GM19438 (cell line): ENCODE measurements around the gene APBB2.

ENCODE experiments used
- ATAC-seq: cut with Tn5 transposase; IDR thresholded peaks from one replicate; pipeline ENCODE4 v1.9.1; 2021; ENCODE audit warnings: low read depth; ENCODE audit not compliant: unreplicated experiment

APBB2 gene

DNA sequence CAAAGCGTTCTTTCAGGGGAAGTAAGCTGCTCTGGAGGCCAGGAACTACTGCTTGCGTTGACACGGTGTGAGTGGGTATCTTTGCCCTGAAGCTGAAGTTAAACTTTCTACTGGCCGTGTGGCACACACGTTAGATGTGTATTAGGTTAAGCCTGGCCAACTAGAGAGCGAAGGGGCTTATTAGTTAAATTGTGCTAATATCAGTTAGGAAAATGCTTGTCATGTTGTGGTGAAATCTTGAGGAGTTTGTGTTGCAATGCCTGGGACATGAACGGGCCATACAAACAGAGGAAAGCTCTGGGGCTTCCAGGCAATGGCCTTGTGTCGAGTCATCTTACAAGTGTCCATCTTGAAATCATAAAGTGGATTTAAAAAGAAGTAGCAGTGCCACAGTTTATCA lies 402.0 kb downstream of the APBB2 start:
- ATAC-seq: no peak

DNA sequence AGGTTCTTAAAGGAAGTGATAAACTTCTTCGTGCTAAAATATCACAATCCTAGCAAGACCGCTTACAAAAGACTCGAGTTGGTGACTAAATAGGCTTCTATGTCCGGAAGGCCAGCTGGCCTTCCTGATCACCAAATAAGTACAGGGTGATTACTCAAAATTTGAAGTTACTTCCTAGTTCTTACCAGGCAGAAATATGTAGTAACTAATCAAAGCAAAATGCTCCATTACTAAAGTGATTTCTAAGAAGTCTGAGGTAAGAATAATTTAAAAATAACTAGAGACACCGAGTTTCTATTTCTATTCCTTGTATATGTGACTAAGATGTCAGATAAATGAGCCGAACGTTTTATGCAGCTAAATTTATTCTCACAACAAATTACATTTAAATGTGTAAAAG lies 402.4 kb downstream of the APBB2 start:
- ATAC-seq: no peak

DNA sequence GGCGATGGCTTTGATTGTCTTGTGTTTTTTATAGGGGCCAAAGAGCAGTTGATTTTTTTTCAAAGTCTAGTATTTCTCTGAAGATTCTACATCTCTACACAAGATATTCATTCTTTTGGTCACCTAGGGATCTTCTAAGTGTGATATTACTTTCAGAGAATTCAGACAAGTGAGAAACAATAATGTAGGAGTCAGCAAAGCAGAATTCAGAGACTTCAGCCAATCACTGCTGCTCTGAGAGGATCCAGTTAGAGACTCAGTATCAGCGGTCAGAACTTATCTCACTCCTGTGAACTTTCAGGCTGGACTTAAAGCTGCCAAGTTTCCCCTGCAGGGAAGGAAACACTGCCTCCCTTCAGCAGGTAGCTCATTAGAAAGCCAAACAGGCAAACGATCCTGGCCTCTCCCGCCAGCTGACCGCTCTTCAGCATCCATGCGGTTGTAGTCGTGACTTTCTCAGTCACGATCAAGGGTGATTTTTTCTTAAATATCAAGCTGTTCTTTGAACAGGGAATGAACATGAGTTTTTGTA lies 405.4 kb downstream of the APBB2 start:
- ATAC-seq: no peak

DNA sequence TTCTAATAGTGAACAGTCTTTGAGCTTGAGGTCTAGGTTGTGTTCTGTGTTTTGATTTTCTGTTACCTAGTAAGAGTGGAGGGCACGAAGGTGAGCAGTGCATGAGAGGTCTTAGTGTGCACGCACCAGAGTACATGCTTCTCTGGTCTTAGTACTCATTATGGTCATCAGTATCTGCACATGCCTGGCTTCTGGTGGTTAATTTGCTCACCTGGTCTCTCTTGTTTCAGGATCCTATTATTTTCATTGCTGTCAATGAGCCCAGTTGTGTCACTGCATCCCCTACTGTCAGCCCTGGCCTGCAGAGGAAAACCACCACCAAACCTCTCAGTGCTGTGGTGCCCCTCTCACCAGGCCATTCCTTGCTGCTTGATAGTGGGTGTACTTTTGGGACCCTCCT lies 409.7 kb downstream of the APBB2 start:
- no peak for ATAC-seq

DNA sequence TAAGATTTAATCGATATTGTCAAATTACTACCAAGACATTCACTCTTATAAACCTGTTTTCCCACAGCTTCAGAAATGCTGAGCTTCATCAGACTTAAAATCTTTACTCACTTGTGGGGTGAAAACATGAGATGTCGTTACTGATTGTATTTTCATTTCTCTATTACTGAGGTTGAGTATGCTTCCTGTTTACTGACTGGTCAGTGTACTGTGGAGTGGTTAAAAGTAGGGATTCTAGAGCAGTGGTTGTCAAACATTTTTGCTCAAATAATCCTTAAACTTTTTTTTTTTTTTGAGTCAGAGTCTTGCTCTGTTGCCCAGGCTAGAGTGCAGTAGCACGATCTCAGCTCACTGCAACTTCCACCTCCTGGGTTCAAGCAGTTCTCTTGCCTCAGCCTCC lies 414.3 kb downstream of the APBB2 start:
- ATAC-seq: peak; percentile 89

DNA sequence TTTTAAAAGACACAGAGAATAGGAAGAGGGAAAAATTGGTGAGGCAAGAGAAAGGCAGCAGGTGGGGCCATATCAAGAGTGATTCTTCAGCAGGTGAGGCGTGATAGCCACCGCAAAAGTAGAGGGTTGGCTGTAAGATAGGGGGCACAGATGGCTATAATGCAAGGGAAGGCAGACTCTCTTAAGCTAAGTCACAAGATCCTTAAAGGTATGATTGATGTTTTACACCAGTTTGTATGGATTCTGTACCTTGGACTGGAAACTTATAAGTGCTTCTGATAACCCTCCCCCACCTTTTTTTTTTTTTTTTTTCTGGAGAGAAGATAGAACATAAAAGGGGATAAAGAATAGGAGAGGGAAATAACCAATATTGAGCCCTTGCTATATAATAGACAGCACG lies 424.6 kb downstream of the APBB2 start:
- no peak for ATAC-seq

DNA sequence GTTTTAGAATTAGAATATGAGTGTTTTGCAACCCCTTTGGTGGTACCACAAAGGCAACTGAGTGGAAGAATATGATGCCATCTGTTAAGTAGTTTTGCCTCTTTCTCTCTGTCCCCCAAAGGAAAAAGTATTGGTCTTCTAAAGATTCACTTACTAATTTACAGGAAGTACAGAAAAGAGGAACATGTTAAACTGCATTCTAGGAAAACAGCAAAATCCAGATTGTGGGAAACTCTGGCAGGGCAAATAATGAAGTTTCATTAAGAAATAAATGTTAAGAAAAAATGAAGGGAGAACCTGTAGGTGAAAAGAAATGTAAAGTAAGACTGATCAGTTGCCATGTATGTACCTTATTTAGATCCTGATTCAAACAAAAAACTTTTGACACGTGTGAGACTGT lies 425.3 kb downstream of the APBB2 start:
- ATAC-seq: no peak

DNA sequence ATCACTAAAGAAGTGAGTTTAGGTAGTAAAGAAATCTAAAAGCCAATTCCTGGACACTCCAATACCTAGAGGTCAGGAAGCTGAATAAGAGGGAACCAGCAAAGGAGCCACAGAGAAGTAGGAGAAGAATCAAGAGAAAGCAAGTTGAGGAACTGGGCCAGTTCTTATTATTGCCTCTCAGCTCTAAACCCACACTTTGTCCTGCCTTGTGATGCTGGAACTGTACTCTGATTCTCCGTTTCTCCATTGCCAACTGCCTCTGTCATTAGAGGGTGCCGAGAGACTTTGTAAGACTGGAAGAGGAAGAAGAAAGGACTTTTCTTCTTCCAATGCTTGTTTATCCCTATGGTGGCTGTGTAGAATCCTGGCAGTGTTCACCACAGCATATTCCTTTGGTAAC lies 426.0 kb downstream of the APBB2 start:
- no peak for ATAC-seq

DNA sequence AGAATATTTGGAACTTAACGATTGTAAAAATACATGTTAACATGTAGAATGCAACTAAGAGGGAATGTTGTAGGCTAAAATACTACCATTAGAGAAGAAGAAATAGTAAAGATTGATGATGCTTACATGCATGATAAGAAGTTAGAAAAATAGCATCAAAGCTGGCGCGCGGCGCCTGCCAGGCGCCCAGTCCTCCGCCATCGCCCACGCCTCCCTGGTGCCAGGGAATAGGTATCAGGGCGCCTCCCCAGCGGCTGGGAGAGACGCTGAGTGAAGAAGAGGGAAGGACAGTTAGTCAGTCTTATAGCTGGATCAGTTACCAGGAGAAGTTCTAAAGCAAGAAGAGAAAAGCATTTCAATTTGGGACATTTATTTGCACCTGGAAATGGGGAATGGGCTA lies 428.6 kb downstream of the APBB2 start:
- no peak for ATAC-seq

DNA sequence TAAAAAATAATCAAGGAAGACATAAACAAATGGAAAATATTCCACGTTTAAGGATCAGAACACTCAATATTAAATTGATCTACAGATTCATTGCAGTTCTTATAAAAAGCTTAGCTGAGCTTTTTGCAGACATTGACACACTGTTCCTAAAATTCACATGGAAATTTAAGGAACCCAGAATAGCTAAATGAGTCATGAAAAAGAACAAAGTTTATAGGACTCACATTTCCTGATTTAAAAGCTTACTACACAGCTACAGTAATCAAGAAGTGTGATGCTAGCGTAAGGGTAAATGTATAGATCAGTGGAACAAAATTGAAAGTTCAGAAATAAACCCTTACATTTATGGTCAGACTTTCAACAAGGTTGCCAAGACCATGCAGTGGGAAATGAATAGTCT lies 431.5 kb downstream of the APBB2 start:
- ATAC-seq: no peak

DNA sequence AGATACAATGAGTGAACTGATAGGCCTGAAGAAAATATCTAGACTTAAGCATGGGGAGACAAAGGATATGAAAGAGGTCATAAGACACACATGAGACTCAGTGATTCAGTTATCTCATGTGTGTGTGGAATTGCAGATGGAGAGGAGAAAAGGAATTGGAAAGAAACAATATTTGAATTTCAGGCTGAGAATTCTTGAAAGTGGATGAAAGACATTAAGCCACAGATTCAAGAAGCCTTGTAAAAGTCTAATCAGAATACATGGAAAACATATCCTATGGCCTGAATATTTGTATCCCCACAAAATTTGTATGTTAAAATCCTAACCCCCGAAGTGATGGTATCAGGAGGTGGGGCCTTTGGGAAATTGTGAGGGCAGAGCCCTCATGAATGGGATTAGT lies 436.3 kb downstream of the APBB2 start:
- no peak for ATAC-seq

DNA sequence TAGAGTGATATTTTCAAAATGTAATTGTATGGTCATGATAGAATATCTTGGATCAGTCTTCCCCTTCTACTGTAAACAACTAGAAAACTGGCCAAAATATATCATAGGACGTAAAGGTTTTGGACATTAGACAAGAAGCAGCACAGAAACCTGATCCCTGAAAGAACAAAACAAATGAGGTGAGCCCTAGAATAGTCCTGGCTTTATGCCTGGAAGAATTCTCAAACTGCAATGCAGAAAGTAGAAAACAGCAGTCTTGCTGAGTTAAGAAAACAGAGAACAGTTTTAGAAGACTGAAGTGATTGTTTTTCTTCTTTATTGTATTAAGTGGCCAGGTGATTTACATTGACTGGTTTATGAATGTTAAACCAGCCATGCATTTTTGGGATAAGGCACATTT lies 445.1 kb downstream of the APBB2 start:
- ATAC-seq: no peak

DNA sequence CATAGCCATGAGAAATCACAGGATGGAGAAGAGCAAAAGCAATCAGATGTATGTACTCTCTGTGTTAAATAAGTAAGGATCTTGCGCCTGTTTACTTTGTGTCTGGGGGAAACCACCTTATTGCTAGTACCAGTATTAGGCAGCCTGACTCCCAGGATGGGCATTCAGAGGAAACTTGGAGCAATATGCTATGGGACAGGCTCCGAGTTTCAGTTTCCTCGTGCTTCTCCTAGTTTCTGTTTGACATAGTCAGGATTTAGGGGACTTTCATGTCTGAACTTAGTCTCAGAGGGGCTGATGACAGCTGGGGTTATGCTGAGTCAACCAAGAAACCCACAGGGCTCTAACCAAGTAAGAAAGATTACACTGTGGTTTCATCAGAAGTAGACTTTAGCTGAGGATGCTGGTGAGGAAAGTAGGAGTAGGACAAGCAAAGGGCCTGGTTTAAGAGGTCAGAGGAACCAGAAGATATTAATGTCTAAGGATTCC lies 451.1 kb downstream of the APBB2 start:
- ATAC-seq: peak; percentile 99
